ENCODE data around the gene FCAMR.

GRCh38 chr1:206969090-206969489 lies 1.2 kb downstream of the FCAMR start:
- no peak for TF ChIP-seq CTCF (IDR thresholded peaks at IDR 0.05; ENCODE audit: low read depth, low read length, poor library complexity, severe bottlenecking)
- TF ChIP-seq EZH2phosphoT487 (IDR thresholded peaks at IDR 0.05; ENCODE audit: borderline replicate concordance, low read length): no peak
